ENCODE results near the gene TPSAB1.

Gene TPSAB1

DNA sequence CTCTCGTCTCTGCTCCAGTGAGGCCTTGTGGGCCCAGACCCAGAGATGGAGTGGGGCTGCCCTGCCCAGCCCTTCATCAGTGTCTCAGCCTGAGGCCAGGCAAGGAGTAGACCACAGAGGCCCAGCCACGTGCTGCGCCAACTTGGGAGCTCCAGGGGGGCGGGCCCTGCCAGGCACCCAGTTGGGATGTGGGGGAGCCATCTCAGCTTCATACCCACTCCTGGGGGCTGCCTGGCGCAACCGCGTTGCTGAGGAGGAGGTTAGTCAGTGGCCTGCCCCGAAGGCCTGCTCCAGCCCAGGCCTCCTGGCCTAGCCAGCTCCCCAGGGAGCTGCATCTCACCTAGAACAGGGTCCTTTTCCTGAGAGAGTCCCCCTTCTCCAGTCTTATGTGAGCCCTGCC is 27.3 kb upstream of the TPSAB1 start:
- Histone ChIP-seq H3K36me3 (ENCODE audit: low read length) (no peaks in the 10 kb centered on the region), H3K27ac (ENCODE audit: low read depth, low read length) (no peak overlapping the region), H4K20me1 (ENCODE audit: low read depth, low read length) (no peaks in the 10 kb centered on the region), H3F3A (ENCODE audit: insufficient read depth) (no peaks in the 10 kb centered on the region), H3K79me2 (ENCODE audit: insufficient read depth, low read length) (no peaks in the 10 kb centered on the region), H3K9ac (ENCODE audit: low read length) (no peak overlapping the region), H3K9me2 (replicated peaks; ENCODE audit: insufficient read depth, low read length) (no peaks in the 10 kb centered on the region), H3K27me3 (ENCODE audit: low read length) (no peaks in the 10 kb centered on the region), H3K9me3 (ENCODE audit: insufficient read depth, low read length) (no peaks in the 10 kb centered on the region), H2AFZ (ENCODE audit: low read depth, low read length, severe bottlenecking) (no peak overlapping the region), H3K4me2 (ENCODE audit: low read depth, low read length, poor library complexity, severe bottlenecking) (no peak overlapping the region), H3K4me3 (ENCODE audit: insufficient read depth, low read length, poor library complexity, severe bottlenecking) (no peak overlapping the region)
- TF ChIP-seq CTCF (IDR thresholded peaks at IDR 0.05; ENCODE audit: insufficient read depth, low read length, poor library complexity, severe bottlenecking) (no peak), EZH2phosphoT487 (conservative IDR thresholded peaks at IDR 0.05; ENCODE audit: low read length) (no peak)

DNA sequence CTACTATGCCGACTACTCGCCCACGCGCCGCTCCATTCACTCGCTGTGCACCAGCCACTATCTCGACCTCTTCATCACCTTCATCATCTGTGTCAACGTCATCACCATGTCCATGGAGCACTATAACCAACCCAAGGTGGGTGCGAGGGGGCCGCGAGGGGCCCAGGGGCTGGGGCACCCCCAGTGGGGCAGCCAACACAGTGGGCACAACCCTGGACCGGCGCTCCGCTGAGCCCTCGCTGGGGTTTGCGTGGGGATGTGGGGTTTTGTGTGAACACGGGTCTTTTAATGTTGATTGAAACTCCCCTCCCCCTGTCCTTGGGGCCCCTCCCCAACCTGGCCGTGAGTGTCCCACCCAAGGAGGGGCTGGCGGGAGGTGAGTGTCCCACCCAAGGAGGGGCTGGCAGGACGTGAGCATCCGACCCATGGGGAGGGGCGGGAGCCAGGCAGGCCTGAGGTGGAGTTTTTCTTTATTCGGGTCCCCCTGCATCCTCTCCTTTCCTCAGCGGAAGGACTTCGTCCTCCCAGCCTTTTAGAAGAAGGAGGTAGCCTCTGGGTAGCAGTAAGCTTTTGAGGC is 26.6 kb upstream of the TPSAB1 start:
- H3K4me3 ChIP-seq (ENCODE audit: insufficient read depth, low read length, poor library complexity, severe bottlenecking), result no peak overlapping the region
- no peak overlapping the region for H2AFZ ChIP-seq (ENCODE audit: low read depth, low read length, severe bottlenecking)
- H3K9me3 ChIP-seq (ENCODE audit: insufficient read depth, low read length), result no peaks in the 10 kb centered on the region
- H3K27me3 ChIP-seq (ENCODE audit: low read length), result no peaks in the 10 kb centered on the region
- H3K9me2 ChIP-seq (replicated peaks; ENCODE audit: insufficient read depth, low read length), result no peaks in the 10 kb centered on the region
- H3K79me2 ChIP-seq (ENCODE audit: insufficient read depth, low read length), result no peaks in the 10 kb centered on the region
- no peaks in the 10 kb centered on the region for H3F3A ChIP-seq (ENCODE audit: insufficient read depth)
- TF ChIP-seq EZH2phosphoT487 (conservative IDR thresholded peaks at IDR 0.05; ENCODE audit: low read length), result no peak
- no peak for TF ChIP-seq CTCF (IDR thresholded peaks at IDR 0.05; ENCODE audit: insufficient read depth, low read length, poor library complexity, severe bottlenecking)
- H3K36me3 ChIP-seq (ENCODE audit: low read length), result no peaks in the 10 kb centered on the region
- H3K4me2 ChIP-seq (ENCODE audit: low read depth, low read length, poor library complexity, severe bottlenecking), result no peak overlapping the region
- H3K9ac ChIP-seq (ENCODE audit: low read length), result no peak overlapping the region
- no peak overlapping the region for H3K27ac ChIP-seq (ENCODE audit: low read depth, low read length)
- H4K20me1 ChIP-seq (ENCODE audit: low read depth, low read length), result no peaks in the 10 kb centered on the region

GRCh38 chr16:1214719-1215118 is 25.8 kb upstream of the TPSAB1 start:
- Histone ChIP-seq H3K27me3 (ENCODE audit: low read length) (no peaks in the 10 kb centered on the region), H3K4me2 (ENCODE audit: low read depth, low read length, poor library complexity, severe bottlenecking) (no peak overlapping the region), H3F3A (ENCODE audit: insufficient read depth) (no peaks in the 10 kb centered on the region), H2AFZ (ENCODE audit: low read depth, low read length, severe bottlenecking) (no peak overlapping the region), H3K79me2 (ENCODE audit: insufficient read depth, low read length) (no peaks in the 10 kb centered on the region), H3K36me3 (ENCODE audit: low read length) (no peaks in the 10 kb centered on the region), H3K9me2 (replicated peaks; ENCODE audit: insufficient read depth, low read length) (no peaks in the 10 kb centered on the region), H3K27ac (ENCODE audit: low read depth, low read length) (no peak overlapping the region), H4K20me1 (ENCODE audit: low read depth, low read length) (no peaks in the 10 kb centered on the region), H3K9ac (ENCODE audit: low read length) (no peak overlapping the region), H3K4me3 (ENCODE audit: insufficient read depth, low read length, poor library complexity, severe bottlenecking) (no peak overlapping the region), H3K9me3 (ENCODE audit: insufficient read depth, low read length) (no peaks in the 10 kb centered on the region)
- TF ChIP-seq EZH2phosphoT487 (conservative IDR thresholded peaks at IDR 0.05; ENCODE audit: low read length) (no peak), CTCF (IDR thresholded peaks at IDR 0.05; ENCODE audit: insufficient read depth, low read length, poor library complexity, severe bottlenecking) (no peak)

Measured in SU-DHL-6 (cell line).